HFF-Myc (cell line): Measurements from ENCODE around the gene ACTR5.

Experiments
- DNase-seq: peaks from one replicate; pipeline ENCODE4 v3.0.0-alpha.2; 2011; ENCODE audit warnings: low read depth; ENCODE audit errors: extremely low read depth
- H3K4me3 ChIP-seq: replicated peaks from 2 replicates; pipeline ENCODE4 v1.5.1; 2011; ENCODE audit warnings: low read depth, mild to moderate bottlenecking, control low read depth, low read length
- CTCF ChIP-seq: IDR thresholded peaks from 2 replicates; pipeline ENCODE4 v1.5.1; 2012; ENCODE audit warnings: mild to moderate bottlenecking, low read depth, low read length, control low read depth; ENCODE audit errors: missing control alignments

Gene ACTR5

GRCh38 chr20:38748097-38748860, at the start of gene ACTR5:
Gene ACTR5 (plus strand): TSS chr20:38748460. CDS start chr20:38748479, 19 bp downstream.
- peak; percentile 54 for DNase-seq
- no peak for TF ChIP-seq CTCF
- H3K4me3 ChIP-seq, result peak within 1 kb of the TSS; percentile 96

- DNase-seq, result no peak
- no peak overlapping the region for H3K4me3 ChIP-seq
- TF ChIP-seq CTCF, result no peak
Observed at GRCh38 chr20:38698541-38698940, 49.7 kb upstream of the ACTR5 start.

- no peak overlapping the region for H3K4me3 ChIP-seq
- no peak for TF ChIP-seq CTCF
- DNase-seq, result no peak
Observed at GRCh38 chr20:38700141-38700540, 48.1 kb upstream of the ACTR5 start.

GRCh38 chr20:38700926-38701325, 47.3 kb upstream of the ACTR5 start:
- no peak overlapping the region for H3K4me3 ChIP-seq
- TF ChIP-seq CTCF, result no peak
- no peak for DNase-seq

GRCh38 chr20:38703526-38703925, 44.7 kb upstream of the ACTR5 start:
- no peak for TF ChIP-seq CTCF
- no peak for DNase-seq

GRCh38 chr20:38704136-38704535, 44.1 kb upstream of the ACTR5 start:
- TF ChIP-seq CTCF, result no peak
- no peak for DNase-seq

More at GRCh38 chr20:38703526-38703925, 44.7 kb upstream of the ACTR5 start:
- no peak overlapping the region for H3K4me3 ChIP-seq

More at GRCh38 chr20:38704136-38704535, 44.1 kb upstream of the ACTR5 start:
- no peak overlapping the region for H3K4me3 ChIP-seq
